Chondrocyte (in vitro differentiated cells): Measurements from ENCODE around the gene CELA2B. TPM values are rescaled to one million over a fixed set of nuclear protein-coding genes. Genes with fewer than 3 reads are reported as not detected.
"Not testable (repeated sequence)": the region's sequence is repeated elsewhere in the genome, so short reads cannot be mapped to it uniquely, and the experiment has no call there.

Experiments
- DNase-seq: peaks from one replicate; pipeline ENCODE4 v3.0.0; 2021; ENCODE audit warnings: mixed read lengths, low spot score
- H3K27ac Mint-ChIP-seq: one replicate; pipeline ENCODE4 v1.8.0; 2021; ENCODE audit warnings: mild to moderate bottlenecking, moderate library complexity, mixed read lengths; ENCODE audit not compliant: unreplicated experiment
- H3K27me3 Mint-ChIP-seq: 2 replicates; pipeline ENCODE4 v1.8.0; 2021; ENCODE audit warnings: low read depth, mixed read lengths
- H3K36me3 Mint-ChIP-seq: 2 replicates; pipeline ENCODE4 v1.8.0; 2021; ENCODE audit warnings: low read depth, mixed read lengths
- H3K4me1 Mint-ChIP-seq: 2 replicates; pipeline ENCODE4 v1.8.0; 2021; ENCODE audit warnings: low read depth, mild to moderate bottlenecking, mixed read lengths
- H3K4me3 Mint-ChIP-seq: one replicate; pipeline ENCODE4 v1.8.0; 2021; ENCODE audit warnings: mild to moderate bottlenecking, moderate library complexity, mixed read lengths; ENCODE audit not compliant: unreplicated experiment
- H3K9me3 Mint-ChIP-seq: 2 replicates; pipeline ENCODE4 v1.8.0; 2021; ENCODE audit warnings: low read depth, mixed read lengths
- total RNA-seq: library from RNA; stranded (reverse); gene quantifications from 3 replicates; pipeline ENCODE4 v1.2.1, GENCODE V29; 2021
- TF ChIP-seq, protein P1 (sequence below): fragments of 200-600 bp; sonication (generic); IDR thresholded peaks from 2 replicates; pipeline ENCODE4 v1.5.0; 2021; ENCODE audit warnings: antibody characterized with exemption, mild to moderate bottlenecking, moderate library complexity

The CELA2B gene
- total RNA-seq, 1 donor from 2014 or later, result not detected

GRCh38 chr1:15465674-15466073 is 10.2 kb upstream of the CELA2B start:
- Mint-ChIP-seq H3K4me3 (no peak overlapping the region), H3K36me3 (peaks cover 1% of the 10 kb centered on the region), H3K4me1 (no peaks in the 10 kb centered on the region), H3K27me3 (no peaks in the 10 kb centered on the region), H3K9me3 (no peaks in the 10 kb centered on the region), H3K27ac (no peak overlapping the region)
- DNase-seq, result no peak
- TF ChIP-seq, protein P1, sequence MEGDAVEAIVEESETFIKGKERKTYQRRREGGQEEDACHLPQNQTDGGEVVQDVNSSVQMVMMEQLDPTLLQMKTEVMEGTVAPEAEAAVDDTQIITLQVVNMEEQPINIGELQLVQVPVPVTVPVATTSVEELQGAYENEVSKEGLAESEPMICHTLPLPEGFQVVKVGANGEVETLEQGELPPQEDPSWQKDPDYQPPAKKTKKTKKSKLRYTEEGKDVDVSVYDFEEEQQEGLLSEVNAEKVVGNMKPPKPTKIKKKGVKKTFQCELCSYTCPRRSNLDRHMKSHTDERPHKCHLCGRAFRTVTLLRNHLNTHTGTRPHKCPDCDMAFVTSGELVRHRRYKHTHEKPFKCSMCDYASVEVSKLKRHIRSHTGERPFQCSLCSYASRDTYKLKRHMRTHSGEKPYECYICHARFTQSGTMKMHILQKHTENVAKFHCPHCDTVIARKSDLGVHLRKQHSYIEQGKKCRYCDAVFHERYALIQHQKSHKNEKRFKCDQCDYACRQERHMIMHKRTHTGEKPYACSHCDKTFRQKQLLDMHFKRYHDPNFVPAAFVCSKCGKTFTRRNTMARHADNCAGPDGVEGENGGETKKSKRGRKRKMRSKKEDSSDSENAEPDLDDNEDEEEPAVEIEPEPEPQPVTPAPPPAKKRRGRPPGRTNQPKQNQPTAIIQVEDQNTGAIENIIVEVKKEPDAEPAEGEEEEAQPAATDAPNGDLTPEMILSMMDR, result no peak

DNA sequence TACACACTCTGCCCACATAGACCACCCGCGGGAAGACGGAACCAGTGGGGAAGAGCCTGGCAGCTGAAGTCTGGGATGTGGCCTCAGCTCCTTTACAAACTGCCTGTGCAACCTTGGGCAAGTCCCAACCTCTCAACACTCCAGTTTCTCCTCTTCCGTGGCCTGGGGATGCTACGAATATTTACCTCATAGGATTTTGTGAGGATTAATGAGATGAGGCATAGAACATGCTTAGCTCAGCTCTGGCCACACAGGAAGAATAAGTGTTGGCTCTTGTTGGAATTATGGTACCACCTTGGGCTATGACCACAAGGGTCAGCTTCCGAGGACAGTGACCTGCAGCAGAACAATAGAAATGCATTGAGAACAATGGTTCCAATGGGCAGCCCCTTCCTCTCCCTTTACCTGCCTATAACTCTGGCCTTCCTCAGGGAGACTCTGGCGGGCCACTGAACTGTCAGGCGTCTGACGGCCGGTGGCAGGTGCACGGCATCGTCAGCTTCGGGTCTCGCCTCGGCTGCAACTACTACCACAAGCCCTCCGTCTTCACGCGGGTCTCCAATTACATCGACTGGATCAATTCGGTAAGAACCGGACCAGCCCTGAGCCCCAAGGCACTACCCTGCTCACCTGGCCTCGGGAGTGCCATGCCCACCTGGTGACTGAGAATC is 8.8 kb upstream of the CELA2B start:
- DNase-seq, H3K4me3 Mint-ChIP-seq, H3K27ac Mint-ChIP-seq, H3K9me3 Mint-ChIP-seq, H3K36me3 Mint-ChIP-seq, H3K4me1 Mint-ChIP-seq, H3K27me3 Mint-ChIP-seq: not testable (repeated sequence)

GRCh38 chr1:15468145-15468544 is 7.8 kb upstream of the CELA2B start:
- DNase-seq, result no peak
- no peaks in the 10 kb centered on the region for H3K4me1 Mint-ChIP-seq
- no peaks in the 10 kb centered on the region for H3K9me3 Mint-ChIP-seq
- H3K4me3 Mint-ChIP-seq, result no peak overlapping the region
- H3K27ac Mint-ChIP-seq, result no peak overlapping the region
- no peaks in the 10 kb centered on the region for H3K27me3 Mint-ChIP-seq
- TF ChIP-seq, protein P1, result no peak
- peaks cover 1% of the 10 kb centered on the region for H3K36me3 Mint-ChIP-seq

DNA sequence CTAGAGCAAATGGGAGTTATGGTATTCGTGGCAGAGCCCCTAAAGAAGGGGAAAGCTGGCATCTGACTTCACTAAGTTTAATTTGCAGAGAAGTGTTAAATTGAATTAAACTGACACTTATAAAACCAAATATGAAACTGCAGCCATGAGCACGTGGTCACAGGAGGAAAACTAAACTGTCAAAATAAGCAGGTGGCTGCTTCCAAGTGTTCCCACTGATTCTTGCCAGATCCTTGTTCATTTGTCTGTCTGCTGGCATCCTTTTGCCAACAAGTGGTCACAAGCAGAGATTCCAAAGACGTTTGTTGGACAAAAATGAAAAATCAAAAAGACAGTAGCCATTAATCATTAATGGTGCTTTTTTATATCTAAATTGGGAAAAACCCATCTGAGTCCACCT is 6.5 kb upstream of the CELA2B start:
- Mint-ChIP-seq H3K9me3 (no peaks in the 10 kb centered on the region), H3K4me3 (no peak overlapping the region), H3K4me1 (no peaks in the 10 kb centered on the region), H3K27ac (no peak overlapping the region), H3K36me3 (peaks cover 1% of the 10 kb centered on the region), H3K27me3 (no peaks in the 10 kb centered on the region)
- DNase-seq, result no peak
- TF ChIP-seq, protein P1, result no peak

DNA sequence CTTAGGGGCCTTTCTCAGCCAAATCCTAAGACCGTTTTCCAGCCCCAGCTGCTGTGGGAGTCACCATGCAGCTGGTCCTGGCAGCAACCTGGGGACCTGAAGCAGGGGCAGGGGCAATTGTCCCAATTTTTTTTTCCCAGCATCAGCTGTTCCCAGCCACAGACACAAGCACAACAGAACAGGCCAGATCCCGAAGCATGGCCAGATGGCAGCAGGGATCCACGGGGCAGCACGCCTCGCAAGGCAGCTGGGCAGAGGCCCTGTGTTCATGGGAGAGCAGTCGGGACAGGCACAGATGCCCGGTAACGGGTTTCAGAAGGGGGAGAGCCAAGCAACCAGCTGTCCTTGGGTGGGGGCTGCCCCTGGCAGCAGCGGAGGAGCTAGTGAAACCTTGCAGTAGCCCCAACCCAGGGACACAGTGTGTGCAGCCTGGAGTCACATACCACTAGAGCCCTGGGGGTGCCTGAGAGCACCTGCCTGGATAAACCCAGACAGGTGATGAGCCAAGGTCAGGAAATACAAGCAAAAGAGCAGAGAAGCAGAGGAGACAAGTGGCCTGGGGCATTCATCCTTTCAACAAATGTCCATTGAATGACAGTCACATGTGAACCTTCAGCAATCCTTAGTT is 6.0 kb upstream of the CELA2B start:
- not testable (repeated sequence) for H3K4me3 Mint-ChIP-seq, H3K4me1 Mint-ChIP-seq, H3K9me3 Mint-ChIP-seq, DNase-seq, H3K36me3 Mint-ChIP-seq, H3K27ac Mint-ChIP-seq, H3K27me3 Mint-ChIP-seq

DNA sequence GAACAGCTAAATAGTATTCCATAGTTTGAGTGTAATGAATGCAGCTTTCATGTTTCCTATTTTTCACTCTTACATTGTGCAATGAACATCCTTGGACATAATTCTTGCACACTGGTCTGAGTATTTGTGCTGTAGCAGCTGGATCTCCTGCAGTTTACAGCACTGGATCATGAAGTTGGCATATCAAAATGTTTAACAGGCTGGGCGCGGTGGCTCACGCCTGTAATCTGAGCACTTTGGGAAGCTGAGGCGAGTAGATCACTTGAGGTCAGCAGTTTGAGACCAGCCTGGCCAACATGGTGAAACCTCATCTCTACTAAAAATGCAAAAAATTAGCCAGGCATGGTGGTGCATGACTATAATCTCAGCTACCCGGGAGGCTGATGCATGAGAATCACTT is 4.8 kb upstream of the CELA2B start:
- H3K9me3 Mint-ChIP-seq, H3K4me3 Mint-ChIP-seq, H3K36me3 Mint-ChIP-seq, H3K27me3 Mint-ChIP-seq, H3K27ac Mint-ChIP-seq, H3K4me1 Mint-ChIP-seq, DNase-seq: not testable (repeated sequence)

GRCh38 chr1:15471723-15472122 is 4.2 kb upstream of the CELA2B start:
- H3K36me3 Mint-ChIP-seq, H3K4me3 Mint-ChIP-seq, DNase-seq, H3K4me1 Mint-ChIP-seq, H3K27me3 Mint-ChIP-seq, H3K27ac Mint-ChIP-seq, H3K9me3 Mint-ChIP-seq: not testable (repeated sequence)
